A172 (cell line): ENCODE measurements around the gene LARP1B. TPM values are rescaled to one million over a fixed set of nuclear protein-coding genes. Genes with fewer than 3 reads are reported as not detected.
A peak's percentile ranks its signal among the peaks of the same experiment; 100 is the strongest.
"Not testable (repeated sequence)": the region's sequence is repeated elsewhere in the genome, so short reads cannot be mapped to it uniquely, and the experiment has no call there.

Experiments
- DNase-seq: peaks from one replicate; pipeline ENCODE4 v3.0.0-alpha.2; 2015; ENCODE audit warnings: low spot score
- total RNA-seq: library from RNA; depleted of rRNA; stranded (reverse); fragments of >200 nt; shearing (Covaris generic); gene quantifications from 2 replicates; pipeline ENCODE4 v1.2.3, GENCODE V29; 2014; rRNA removed

LARP1B gene
- 22.0 and 27.1 TPM in 2 replicates for total RNA-seq

DNA sequence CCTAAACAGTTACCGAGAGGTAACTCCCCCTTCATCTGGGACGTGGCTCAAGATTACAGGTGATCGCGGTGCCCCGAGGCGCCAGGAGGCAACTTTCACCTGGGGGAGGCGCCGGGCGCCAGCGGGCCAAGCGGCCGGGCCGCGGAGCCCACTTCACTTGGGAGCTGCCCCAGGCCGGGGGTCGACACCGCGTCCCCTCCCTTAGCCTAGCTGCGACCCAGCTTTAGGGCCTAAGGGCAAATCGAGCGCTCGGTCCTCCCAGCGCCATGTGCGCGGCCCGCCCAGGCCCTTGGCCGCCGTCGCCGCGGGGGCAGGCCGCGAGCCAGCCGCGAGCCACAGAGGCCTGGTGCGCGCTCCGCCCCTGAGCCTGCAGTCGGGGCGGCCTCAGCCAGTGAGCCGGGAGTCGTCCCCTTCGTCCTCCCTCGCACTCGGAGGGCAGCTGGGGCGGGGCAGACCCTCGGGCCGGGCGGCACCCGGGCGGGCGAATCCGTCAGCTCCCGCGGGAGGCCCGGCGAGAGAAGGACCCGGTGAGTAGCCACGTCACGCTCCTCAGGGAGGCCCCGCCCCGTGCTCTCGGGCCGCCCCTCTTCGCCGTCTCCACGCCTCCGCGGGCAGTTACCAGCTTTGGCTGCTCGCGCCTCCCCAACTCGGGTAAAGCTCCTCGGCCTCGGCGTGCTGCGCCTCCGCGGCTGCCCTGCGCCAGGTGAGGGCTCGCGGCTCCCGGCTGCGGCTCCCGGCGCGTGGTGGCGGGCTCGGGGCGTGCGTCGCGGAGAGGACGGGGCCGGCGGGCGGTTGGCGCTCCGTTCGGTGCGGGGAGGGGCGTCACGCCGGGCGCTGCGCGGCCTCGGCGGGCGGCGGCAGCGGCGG lies at the start of gene LARP1B:
Gene LARP1B, plus strand, starts transcription at position 614 of the 867 bp plus-strand sequence. CDS start 13,640 bp downstream, outside the sequence.
- peak; percentile 89 for DNase-seq

DNA sequence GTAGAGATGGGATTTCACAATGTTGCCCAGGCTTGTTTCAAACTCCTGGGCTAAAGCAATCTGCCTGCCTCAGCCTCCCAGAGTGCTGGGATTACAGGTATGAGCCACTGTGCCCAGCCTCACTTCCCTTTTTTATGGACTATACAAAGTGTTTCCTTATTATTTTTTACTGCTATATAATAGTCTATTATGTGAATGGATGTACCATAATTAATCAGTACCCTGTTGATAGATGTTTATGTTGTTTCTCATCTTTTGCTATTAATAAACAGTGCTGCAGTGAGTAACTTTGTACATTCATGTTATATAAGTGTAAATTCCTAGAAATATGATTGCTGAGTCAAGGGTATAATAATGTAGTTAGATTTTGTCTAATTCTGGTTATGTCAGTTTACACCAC lies 35.8 kb upstream of the LARP1B start:
- DNase-seq = no peak

- no peak for DNase-seq
Observed at GRCh38 chr4:128029907-128030306, 31.2 kb upstream of the LARP1B start.

- DNase-seq = no peak
Observed at GRCh38 chr4:128031756-128032384, 29.2 kb upstream of the LARP1B start.

DNA sequence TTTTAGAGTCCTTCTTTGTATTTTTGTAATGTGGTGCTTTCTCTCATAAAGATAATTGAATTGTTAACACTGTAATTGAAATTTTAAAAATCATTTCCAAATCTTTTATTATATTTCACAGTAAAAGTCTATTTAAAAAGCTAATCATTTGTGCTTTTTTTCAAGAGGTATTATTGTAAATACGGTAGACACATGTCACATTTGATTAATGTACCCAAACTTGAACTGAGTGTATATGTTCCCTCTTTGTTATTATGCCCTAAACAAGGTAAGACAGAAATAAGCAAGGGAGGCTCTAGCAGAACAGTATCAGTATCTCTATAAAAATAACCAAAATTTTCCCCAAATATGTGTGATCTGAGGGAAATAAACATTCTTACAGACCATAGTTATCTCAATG lies 21.5 kb upstream of the LARP1B start:
- DNase-seq = no peak

GRCh38 chr4:128047019-128047418 lies 14.1 kb upstream of the LARP1B start:
- DNase-seq = not testable (repeated sequence)

GRCh38 chr4:128047514-128047913 lies 13.6 kb upstream of the LARP1B start:
- DNase-seq = not testable (repeated sequence)

GRCh38 chr4:128051229-128051628 lies 9.9 kb upstream of the LARP1B start:
- DNase-seq = not testable (repeated sequence)

GRCh38 chr4:128054907-128055306 lies 6.2 kb upstream of the LARP1B start:
- not testable (repeated sequence) for DNase-seq

GRCh38 chr4:128055441-128056206 lies 5.5 kb upstream of the LARP1B start:
- not testable (repeated sequence) for DNase-seq

GRCh38 chr4:128056396-128056795 lies 4.7 kb upstream of the LARP1B start:
- DNase-seq = no peak

DNA sequence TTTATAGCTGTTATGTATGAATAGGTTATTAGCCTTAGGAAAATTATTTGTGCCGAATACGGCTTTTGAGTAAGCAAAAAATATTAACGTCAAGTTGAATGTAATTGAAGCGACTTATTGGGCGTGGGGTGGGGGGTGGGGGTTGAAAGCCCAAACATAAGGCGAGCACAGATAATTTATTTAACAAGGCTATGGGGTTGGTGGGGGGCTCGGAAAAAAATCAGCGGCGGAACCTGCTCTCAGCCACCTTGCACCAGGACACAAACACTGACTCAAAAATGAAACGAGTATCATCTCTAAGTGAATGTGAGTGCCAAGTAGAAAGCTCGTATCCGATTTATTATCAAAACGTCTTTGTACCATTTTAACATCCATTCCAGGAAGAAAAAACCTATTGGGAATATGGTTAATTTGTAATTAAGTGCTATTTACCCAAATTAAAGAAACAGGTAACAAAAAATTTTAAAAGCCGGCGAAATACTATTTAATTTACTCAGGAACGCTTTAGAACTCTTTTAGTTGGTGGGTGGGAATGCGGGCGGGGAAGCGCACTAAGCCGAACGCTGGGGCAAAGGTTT lies 902 bp upstream of the LARP1B start:
- no peak for DNase-seq

GRCh38 chr4:128061566-128062536 lies 739 bp downstream of the LARP1B start:
- DNase-seq = peak; percentile 33

DNA sequence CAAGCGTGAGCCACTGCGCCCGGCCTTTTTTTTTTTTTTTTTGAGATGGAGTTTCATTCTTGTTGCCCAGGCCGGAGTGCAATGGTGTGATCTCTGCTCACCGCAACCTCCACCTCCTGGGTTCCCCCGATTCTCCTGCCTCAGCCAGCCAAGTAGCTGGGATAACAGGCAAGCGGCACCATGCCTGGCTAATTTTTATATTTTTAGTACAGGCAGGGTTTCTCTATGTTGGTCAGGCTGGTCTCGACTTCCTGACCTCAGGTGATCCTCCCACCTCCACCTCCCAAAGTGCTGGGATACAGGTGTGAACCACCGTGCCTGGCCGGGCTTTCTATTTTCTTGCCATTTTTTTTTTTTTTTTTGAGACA lies 5.3 kb downstream of the LARP1B start:
- DNase-seq = not testable (repeated sequence)

- peak; percentile 23 for DNase-seq
Observed at GRCh38 chr4:128068918-128069317, 7.8 kb downstream of the LARP1B start.

DNA sequence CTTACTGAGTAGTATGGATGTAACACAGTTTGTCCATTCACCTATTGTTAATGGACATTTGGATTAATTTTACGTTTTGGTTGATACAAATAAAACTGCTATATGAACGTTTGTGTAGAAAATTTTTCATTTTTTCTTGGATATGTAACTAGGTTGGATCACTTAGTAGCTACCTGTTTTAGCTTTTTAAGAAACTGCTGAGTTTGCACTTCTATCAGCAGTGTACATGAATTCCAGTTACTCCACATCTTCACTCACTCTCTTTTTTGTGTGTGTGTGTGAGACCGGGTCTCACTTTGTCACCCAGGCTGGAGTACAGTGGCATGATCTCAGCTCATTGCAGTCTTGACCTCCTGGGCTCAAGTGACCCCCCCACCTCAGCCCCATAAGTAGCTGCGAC lies 15.4 kb downstream of the LARP1B start:
- DNase-seq = no peak

DNA sequence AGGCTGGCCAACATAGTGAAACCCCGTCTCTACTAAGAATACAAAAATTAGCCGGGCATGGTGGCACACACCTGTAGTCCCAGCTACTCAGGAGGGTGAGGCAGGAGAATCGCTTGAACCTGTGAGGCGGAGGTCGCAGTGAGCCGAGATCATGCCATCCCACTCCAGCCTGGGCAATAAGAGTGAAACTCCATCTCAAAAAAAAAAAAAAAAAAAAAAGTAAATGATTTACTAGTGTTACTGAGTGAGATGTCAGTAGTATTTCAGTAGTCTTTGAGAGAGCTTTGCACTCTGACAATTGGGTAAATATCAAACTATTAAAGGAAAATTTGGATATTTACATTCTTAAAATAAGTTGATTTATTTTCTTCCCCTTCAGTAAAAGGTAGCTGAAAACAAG lies 34.2 kb downstream of the LARP1B start:
- DNase-seq = not testable (repeated sequence)

DNA sequence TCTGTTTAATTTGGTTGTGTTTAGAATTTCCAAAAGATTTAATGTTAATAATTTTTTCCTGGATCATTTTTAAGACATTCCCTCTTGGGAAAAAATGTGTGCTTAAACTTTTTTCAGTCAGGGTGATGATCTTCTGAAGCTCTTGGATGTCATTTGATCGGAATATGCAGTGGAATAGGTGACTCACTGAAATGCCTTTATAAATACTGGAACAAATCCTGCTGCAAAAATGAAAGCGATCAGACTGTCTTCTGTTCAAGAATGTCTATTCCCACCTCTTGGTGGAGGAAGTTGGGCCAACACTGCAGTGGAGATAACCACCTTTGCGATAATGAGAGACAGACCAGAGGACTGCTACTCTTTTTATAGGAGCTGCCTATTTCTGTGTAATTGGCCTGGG lies 46.7 kb downstream of the LARP1B start:
- DNase-seq = no peak

DNA sequence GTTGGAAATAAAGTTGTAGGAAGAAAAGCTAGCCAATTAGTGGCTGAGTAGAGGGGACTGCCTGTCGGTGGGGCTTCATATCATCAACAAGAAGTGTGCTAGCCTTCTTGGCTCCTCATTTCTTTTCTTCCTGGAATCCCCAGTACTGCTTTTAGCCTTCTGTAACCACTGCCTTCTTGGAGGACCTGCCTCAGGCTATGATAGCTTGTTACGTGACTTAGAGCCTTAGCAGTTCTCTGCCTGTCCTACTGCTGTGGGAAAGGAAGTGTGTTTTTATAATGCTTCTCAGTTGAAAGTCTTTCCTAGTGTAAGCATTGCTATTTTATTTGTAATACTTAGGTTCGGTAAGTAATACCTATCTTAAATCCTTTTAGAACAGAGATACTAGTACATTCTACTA lies 61.9 kb downstream of the LARP1B start:
- DNase-seq = no peak

- DNase-seq = no peak
Observed at GRCh38 chr4:128130621-128131020, 69.5 kb downstream of the LARP1B start.

DNA sequence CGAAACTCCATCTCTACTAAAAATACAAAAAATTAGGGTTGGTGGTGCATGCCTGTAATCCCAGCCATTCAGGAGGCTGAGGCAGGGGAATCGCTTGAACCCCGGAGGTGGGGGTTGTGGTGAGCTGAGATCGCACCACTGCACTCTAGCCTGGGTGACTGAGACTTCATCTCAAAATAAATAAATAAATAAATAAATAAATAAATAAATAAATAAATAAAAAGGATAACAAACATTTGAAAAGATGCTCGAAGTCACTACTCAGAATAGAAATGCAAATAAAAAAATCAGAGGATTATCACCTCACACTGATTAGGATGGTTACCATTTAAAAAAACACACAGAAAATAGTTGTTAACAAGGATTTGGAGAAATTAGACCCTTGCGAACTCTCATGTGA lies 73.8 kb downstream of the LARP1B start:
- DNase-seq = no peak
